SW480 (cell line): ENCODE measurements around the gene TXNDC17.
"Not testable (repeated sequence)": the region's sequence is repeated elsewhere in the genome, so short reads cannot be mapped to it uniquely, and the experiment has no call there.

ENCODE experiments used
- DNase-seq: peaks from one replicate; pipeline ENCODE4 v3.0.0-alpha.2; 2016; ENCODE audit warnings: low spot score

The TXNDC17 gene

DNA sequence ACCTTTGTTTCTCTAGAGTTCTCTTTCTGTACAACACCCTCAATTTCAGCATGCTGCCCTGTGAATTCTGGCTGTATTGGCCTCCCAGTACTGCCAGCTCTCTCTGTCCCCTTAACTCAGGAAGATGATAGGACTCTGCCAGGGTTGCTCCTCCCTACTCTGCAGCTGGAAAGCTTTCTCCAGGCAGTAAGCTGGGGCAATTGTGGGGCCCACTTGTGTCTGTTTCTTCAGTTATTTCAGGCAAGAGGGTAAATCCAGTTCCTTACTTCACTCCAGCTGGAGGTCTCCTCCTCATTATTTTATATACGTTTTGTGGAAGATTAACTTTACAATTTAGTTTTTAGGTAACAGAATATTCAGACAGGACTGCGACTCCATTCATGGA lies 20.6 kb downstream of the TXNDC17 start:
- no peak for DNase-seq

DNA sequence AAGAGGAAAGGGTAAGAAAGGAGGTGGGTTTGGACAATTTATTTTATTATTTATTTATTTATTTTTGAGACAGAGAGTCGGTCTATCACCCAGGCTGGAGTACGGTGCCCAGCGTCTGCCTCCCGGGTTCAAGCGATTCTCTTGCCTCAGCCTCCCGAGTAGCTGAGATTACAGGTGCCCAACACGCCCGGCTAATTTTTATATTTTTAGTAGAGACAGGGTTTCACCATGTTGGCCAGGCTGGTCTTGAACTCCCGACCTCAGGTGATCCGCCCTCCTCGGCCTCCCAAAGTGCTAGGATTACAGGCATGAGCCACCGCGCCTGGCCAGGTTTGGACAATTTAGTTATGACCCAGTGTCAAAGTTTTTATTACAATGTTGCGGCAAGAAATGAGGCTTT lies 22.3 kb downstream of the TXNDC17 start:
- DNase-seq, result not testable (repeated sequence)

DNA sequence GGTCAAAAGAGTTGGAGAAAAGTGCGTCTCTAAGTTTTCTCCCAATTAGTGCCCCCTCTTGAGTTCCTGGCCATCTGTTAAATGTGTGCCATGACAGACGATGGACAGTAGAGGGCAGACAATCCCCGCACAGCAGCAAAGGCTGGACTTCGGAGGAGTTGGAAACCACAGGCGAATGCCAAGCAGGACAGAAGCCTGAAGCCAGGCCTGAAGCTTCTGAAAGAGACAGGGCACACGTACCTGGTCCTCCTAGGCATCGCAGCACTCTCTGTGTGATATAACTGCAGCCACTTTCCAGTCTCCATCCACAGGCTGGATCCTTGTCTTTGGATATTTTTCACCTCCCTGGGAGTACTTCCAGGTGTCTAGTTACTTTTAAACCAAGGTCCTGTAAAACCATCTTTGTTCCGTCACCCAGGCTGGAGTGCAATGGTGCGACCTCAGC lies 25.2 kb downstream of the TXNDC17 start:
- DNase-seq, result peak; percentile 83

DNA sequence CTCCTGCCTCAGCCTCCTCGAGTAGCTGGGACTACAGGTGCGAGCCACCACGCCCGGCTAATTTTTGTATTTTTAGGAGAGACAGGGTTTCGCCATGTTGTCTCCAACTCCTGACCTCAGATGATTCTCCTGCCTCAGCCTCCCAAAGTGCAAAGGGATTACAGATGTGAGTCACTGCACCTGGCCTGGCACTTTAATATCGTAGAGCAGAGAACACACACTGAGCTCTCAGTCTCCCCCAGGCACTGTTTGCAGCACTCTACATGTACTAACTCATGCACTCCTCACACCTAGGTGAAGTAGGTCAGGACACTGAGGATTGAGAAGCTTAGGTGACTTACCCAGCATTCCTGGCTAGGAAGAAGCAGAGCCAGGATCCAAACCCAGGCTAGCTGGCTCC lies 25.7 kb downstream of the TXNDC17 start:
- no peak for DNase-seq

DNA sequence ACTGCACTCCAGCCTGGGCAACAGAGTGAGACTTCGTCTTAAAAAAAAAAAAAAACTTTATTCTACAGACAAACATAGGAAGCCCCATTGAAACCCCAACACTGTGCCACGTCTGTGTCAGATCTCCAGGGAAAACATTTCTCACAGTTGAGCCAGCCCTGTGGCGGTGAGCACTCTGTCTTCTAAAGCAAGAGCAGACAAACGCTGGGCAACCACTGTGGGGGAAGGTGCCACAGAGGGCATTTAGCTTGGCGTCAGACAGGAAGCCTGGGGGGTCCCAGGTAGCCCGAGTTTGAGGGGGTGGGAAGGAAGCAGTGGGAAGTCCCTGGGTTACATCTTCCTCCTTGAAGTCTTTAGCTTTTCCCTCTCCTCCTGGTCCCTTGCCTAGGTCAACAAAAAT lies 26.7 kb downstream of the TXNDC17 start:
- no peak for DNase-seq

DNA sequence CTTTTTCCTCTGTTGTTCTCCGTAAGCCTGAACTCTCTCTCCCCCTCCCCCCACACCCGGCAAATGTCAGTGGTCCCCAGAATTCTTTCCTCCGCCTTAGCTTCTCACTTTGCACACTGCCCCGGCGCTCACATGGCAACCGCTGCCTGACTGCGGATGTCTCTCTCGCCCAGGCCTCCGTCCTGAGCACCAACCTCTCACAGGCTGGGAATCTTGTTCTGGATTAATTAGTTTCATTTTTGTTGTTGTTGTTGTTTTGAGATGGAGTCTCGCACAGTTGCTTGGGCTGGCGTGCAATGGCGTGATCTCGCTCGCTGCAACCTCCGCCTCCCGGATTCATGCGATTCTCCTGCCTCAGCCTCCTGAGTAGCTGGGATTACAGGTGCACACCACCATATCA lies 27.4 kb downstream of the TXNDC17 start:
- no peak for DNase-seq

DNA sequence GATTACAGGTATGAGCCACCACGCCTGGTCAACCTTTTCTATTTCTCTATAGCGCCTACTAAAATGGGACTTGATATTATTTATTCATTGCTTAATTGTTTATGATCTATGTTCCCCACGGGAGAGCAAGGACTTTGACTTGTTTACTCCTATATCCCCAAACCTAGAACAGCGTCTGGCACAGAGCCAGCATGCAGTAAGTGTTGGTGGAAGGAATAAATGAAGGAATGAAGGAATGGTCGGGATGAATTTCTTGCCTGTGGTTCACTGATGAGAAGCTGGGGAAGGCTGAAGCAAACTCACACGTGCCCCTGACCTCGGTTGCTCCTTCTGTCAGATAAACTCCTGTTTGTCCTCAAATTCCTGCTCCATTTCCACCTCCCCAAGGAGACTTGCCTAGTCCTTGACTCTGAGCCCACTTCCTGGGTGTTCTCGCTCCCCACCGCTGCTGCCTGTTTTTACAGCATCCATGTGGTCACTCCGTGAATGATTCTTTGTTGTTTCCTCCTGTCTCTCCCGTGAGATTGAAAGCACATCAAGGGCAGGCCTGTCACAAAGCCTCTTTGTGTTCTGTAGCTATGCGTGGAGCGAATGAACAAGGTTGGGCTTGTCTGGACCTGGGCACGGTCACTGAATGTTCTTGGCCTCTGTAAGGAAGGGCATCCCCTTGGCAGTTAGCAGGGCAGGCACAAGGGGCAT lies 28.0 kb downstream of the TXNDC17 start:
- peak; percentile 81 for DNase-seq

DNA sequence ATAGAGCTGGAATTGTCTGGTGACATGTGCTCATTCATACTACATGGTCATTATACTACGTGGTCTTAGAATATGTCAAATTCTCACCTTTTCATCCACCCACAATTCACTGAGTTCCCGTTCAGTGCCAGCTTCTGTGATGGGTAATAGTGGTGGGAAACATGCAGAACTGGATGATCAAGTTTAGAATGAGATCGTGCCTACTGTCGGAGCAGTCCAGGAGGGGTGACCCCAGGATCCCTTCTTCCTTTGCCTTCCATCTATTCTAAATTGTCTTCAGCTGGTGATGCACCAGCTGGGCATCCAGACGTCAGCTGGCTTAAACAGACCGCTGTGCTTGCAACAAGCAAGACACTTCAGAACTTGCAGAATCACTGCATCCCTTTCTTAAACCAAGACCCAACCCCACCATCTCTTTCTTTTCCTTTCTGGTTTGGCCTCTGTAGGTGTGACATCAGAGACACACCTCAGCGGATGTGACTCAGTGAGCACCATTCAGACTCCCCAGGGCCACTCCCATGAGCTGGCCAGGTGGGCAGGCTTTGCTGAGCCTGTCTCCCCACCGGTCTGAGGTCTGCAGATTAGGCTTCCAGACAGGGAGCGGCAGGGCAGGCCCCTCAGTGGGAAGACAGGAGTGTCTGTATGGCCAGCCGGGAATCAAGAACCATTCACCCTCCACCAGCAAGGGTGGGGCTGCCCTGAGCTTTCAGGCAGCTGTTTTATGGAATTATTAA lies 28.8 kb downstream of the TXNDC17 start:
- peak; percentile 95 for DNase-seq

DNA sequence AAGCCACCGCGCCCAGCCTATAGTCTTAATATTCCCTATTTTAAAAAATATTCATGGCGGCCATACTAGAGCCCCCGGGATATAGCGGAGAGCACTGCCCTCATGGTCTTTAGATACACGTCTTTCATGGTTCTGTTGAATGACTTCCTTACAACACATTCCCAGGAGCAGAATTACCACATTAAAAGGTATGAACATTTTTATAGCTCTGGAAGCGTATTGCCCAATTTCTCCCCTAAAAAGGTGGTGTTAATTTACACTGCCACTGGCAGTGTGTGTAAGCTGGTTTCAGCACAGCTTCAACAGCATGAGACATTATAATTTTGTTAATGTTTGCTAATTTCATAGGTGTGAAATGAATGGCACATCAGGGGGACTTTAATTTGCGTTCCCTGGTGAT lies 29.7 kb downstream of the TXNDC17 start:
- peak; percentile 77 for DNase-seq

DNA sequence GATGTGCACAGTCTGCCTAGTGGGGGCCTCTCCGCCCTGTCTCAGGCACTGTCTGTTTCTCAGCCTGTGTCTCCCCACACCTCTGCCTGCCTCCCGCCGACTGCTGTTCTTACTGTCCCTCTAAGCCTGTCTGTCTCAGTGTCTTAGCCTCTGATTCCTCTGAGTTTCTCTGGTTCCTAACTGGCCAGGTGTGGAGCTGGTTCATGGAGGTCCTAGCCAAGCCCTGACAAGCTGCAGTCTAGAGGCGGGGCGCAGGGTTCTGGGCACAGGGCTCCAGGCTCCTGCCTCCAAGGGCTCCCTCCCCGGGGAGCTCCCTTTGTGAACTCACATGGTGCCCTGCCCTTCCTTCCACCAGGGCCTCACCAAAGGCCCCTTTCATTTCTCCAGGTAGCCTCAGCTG lies 30.1 kb downstream of the TXNDC17 start:
- DNase-seq, result peak; percentile 17

DNA sequence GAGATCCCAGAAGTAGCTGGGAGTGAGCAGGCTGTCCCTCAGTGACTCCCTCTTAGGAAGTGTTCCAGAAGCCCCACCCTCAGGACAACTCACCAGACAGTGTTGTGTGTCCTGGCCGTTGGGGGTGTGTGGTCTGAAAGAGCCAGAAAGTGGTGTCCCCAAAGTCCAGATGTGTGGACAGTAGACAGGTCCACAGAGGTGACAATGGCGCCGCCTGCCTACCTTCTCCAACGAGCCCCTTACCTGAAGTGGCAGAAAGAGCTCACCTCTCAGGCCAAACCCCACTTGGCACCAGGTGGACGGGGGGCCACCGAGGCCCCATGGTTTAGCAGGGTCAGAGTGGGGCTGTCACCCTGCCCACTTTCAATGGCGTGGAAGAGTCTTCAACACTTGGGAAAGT lies 30.6 kb downstream of the TXNDC17 start:
- DNase-seq, result no peak

DNA sequence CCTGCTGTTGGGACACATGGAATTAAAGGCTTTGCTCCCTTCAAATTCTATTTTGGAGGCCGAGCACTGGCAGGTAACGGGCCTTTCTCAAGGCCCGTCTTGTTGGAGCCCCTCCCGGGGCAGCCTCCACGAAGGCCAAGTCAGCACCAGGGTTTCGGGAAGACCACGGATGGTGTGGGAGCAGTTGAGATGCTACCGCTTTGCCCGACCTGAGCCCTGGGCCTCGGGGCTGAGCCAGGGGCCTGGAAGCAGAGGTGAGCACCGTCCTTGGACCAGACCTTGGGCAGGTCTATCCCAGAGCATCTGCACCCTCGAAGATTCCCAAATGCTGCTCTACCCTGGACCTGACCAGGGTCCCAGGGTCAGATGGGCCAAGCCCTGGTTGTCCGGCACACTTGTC lies 33.7 kb downstream of the TXNDC17 start:
- no peak for DNase-seq

DNA sequence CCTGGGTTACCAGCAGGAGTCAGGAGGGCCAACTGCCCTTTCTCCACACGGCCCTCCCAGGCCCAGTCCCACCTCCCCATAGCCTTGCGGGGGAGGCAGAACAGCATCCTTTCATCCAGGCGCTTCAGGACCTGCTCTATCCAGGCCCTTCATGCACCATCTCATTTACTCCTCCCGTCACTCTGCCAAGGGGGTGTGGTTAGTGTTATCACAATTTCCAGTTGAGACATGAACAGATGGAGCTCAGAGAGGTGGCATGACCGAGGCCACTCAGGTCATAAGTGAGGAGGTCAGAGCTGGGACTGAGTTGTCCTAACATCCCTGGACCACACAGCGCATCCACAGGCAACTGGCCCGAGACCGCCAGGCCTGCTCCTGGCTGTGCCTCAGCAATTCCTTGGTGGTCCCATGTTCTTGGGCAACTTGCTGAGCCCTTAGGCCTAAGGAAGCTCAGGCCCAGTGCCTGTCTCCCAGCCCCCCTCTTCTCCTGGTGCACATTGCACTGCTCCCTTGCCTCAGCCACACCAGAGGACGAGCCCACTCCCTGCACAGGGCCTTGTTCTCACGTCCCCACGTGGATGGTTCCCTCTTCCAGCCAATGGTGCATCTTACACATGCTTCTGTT lies 34.5 kb downstream of the TXNDC17 start:
- DNase-seq, result no peak

DNA sequence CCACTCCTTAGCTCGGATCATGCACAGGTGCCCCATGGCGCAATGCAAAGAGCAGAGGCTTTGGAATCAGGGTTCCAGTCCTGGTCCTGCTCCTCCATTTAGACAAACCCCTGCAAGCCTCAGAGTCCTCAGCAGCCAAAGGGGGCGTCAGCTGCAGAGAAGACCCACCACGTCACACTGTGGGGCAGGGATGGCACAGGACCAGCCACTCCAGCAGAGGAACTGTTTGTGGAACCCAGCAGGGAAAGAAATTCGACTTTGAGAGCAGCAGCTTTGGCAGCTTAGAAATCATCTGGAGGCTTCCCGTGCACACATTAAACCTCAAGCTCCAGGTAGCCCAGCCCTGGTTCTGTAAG lies 35.9 kb downstream of the TXNDC17 start:
- no peak for DNase-seq

DNA sequence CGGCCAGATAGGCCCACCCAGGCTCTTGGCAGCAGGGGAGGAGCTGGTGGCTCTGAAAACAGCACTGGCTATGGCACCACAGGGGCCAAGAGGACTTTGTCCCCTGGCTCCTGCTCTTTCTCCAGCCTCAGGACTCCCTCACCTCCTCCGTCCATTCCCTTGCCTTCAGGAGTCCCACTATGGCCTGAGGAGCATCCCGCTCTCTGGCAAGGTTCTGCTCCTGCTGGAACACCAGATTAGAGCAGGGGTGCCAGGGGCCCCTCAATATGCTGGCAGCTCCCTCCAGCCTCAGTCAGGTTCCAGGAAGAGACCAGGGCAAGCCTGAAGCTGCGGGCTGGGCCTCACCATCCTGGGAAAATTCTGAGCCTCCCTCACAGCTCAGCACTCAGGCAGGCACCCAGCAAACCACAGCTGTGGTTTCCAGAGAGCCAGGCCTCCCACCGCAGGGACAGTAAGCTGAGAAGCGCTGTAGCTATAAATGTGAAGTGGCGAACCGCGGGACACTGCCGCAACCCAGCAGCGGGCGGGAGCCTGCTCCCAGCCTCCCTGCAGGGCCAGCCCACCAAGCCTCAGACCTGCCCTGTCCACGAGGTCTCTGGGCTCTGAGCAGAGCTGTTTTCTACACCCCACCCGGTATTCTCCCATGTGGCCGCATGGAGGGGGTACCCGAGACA lies 36.4 kb downstream of the TXNDC17 start:
- peak; percentile 90 for DNase-seq

DNA sequence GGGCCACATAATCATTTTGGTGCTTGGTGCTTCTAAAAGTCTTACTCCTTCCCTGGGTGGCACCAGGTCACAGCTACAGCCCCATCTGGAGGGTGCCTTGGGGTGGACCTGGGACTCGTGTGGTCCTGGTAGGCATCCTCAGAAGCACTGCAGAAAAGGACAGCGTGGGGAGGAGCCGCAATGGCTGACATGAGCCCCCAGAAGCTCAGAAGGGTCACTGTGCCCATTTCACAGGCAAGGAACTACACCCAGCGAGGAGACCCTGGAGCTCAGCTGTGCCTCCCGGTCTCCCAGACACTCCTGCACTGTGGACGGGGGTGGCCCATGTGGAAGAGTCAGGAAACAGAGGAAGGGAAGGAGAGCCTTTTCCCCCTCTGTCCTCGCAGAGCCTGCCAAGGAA lies 37.1 kb downstream of the TXNDC17 start:
- DNase-seq, result no peak

DNA sequence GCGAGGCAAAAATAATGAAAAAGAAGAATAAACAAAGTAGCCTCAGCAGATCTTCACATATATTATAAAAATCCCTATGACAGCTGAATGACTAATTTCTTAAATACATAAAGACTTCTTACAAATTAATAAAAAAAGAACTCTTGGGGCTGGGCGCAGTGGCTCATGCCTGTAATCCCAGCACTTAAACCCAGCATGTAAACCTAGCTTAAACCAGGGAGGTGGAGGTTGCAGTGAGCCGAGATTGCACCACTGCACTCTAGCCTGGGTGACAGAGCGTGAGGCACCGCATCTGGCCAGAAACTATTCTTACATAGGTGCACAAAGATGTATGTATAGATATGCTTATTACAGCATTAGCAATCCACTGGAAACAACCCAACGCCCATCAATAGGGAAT lies 38.4 kb downstream of the TXNDC17 start:
- no peak for DNase-seq

DNA sequence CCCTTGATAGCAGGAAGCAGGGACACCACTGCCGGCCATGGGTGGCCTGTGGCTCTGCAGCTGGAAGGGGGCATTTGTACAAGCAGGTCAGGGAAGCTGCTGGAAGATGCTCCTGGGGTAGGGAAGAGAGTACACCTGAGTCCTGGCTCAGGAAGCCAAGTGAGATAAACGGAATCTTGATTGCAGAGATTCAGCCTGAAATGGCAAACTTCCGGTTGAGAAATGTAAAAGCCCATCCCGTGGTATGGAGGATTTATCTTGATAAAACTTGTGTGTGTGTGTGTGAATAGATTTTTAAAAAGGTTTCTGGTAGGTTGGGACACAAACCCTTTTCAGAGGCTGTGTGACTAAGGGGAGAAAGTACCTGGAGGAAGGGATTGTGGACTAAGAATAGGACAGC lies 40.3 kb downstream of the TXNDC17 start:
- DNase-seq, result no peak

DNA sequence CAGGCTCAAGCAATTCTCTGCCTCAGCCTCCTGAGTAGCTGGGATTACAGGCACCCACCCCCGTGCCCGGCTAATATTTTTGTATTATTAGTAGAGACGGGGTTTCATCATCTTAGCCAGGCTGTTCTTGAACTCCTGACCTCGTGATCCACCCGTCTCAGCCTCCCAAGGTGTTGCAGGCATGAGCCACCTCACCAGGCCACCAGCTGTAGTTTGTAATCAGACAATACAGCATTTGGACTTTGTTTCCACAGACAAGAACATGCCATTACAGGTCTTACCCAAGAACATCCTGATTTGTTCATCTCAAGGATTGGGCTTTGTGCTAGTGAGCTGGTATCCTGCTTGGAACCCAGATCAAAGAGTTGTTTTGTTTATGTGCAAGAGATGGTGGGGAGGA lies 40.8 kb downstream of the TXNDC17 start:
- no peak for DNase-seq

DNA sequence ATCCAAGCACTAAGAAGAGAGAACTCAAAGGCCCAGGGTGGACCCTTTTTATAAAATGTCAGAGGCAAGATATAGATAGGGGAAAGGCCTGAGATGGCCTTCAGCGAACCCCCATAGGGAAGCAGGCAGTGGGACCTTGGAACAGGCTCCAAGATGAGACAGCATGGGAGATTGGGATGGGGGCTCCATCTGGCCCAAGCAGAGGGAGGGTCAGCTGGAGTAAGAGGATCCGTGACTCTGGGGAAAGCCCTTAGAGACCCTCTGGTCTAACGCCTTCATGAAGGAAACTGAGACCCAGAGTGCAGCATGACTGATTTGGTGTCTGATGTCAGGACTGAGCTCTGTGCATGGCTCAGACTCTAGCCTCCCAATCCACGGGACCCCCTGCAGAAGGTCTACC lies 41.5 kb downstream of the TXNDC17 start:
- DNase-seq, result no peak

DNA sequence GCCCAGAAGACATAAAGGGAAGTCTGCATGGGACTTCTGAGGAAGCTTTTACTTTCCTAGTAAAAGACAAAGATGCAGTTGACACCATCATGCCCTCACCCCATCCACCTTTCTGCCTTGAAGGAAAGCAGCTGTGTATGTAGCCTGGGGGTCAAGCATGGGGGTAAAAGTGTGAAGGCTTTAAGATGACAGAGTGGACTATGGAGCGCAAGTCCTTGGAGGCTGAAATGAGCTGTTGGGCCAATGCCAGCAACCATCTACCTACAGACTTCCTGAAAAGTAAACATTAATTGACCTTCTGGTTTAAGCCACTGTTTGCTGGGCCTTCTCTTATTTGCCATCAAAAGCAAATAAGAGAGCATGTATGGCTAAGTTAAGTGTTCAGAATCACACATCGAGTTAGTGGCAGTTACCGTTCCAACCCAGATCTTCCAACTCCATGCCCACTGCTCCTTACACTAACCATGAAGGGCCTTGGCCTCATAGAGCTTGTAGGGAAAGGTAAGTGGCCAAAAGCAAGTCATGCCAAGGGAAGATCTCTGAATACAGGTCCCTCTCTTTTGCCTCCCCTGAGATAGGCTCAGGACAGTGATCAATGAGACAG lies 42.3 kb downstream of the TXNDC17 start:
- no peak for DNase-seq

DNA sequence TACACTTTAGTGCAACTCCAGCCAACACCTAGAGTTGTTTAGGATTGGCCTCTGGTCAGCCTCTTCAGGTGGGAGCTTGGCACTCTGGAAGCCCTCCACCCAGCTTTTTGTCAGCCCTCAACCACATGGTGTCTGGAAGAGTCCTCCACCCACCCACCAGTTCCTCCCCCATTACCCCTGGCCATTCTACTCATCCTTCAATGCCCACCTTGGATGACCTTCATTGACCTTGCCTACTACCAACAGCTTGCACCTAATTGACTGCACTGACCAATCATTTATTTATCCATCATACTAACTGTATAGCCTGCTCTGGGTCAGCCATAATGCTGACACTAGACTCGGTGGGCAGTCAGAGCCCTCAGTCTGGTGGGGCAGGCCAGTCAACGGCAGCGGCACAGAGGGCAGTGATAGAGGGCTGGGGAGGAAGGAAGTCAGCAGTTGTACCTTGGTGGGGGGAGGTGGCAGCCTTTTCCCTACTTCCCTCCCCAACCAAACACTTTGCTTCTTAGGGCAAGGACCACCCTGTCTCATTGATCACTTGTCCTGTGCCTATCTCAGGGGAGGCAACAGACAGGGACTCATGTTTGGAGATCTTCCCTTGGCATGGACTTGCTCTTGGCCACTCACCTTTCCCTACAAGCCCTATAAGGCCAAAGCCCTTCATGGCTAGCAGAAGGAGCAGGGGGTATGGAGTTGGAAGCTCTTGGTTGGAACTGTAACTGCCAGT lies 43.0 kb downstream of the TXNDC17 start:
- no peak for DNase-seq
